Retina (tissue), 1 donor: ENCODE data around the gene CACNA1I.

Experiments used
- DNase-seq: peaks from one replicate; pipeline ENCODE4 v3.0.0-alpha.2; 2016

The CACNA1I gene

DNA sequence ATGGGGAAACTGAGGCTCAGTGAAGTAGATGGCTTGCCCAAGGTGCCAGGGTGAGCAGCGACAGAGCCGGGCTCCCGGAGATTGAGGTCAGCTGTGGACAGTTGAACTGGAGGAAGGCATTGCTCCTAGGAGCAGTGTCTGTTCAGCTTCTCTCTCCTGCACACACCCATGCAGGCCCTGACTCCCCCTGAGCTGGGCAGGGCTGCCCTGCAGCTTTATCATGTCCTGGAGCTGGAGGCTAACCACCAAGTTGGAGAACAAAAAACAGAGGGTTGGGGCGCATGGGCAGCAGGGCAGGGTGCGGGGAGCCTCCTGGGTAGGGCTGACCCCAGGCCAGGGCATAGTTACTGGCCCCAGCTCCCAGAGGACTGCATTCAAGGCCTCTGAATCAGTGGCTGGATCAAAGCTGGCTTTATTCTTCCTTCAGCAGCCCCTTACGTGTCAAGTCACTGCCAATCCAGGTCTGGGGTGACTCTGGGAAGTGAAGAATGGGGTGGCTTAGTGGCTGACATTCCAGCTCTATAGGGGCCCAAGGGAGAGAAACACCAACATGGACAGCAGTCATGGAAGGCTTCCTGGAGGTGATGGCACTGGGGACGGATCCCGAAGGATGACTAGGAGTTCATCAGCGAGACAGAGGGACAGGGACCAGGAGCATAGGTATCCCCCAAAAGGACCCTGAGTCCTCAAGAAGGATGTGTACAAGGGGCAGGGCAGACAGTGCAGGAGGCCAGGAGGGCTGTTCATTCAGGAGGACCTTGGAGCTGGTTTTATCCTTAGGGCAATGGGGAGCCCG is 83.8 kb downstream of the CACNA1I start:
- DNase-seq, result no peak

GRCh38 chr22:39655004-39655579 is 84.5 kb downstream of the CACNA1I start:
- DNase-seq, result no peak

DNA sequence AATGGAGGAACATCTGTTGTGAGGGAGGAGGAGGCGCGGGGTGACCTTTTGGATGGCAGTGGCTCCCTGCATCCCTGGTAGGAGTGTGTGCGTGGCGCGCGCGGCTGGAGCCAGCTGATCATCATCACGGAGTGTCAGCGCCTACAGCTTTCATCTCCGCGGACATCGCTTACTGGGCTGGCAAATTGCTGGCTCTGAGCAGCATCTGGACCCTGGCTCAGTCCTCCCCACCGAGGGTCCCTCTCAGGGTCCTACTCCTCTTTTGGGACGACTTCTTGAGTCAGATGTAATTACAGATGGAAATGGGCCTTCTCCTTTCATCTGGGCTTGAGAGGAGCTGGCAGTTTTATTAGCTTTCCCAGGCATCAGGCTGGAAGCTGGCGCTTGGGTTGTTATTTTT is 85.3 kb downstream of the CACNA1I start:
- DNase-seq, result peak; percentile 69

DNA sequence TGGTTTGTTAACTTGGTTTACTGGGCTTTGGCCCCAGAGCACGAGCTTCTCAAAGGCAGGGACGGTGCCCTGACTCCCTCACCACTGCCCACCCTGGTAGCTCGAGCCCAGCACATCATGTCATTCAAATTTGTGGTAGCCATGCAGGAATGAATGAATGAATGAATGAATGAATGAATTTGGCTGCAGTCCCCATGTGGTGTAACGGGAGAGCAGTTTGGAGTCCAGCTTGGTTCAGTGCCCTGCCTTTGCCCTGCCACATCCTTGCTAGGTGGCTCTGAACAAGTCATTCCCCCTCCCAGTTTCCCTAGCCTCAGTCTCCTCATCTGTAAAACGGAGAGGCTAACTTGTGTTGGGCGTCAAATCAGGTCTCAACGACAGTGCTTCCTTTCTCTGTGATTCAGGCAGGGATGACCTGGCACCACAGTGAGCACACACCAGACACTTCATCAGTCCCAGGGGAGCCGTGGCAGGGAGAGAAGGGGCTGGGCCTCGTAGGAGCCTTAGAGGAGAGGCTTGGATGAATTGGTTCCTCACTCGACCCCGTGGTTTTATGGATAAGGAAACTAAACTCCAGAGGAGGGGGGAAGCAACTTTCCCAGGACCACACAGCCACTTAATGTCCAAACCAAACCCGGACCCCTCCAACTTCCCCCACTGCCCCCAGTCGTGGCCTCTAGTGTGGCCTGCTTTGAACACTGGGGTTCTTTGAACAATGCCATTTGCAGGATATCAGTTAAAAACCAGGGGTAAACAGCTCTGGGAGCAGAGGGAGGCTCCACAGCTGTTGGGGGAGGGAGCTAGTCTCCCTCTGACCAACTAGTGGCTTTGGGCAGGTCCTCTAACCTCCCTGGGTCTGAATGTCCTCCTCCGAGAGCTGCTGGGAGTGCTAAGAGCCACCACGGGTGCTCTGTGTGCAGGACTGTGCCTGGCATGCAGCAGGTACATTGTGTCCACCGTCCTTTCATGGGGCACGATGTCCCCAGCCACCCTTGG is 86.2 kb downstream of the CACNA1I start:
- no peak for DNase-seq

- DNase-seq, result no peak
Measured at GRCh38 chr22:39658367-39658766, 87.8 kb downstream of the CACNA1I start.

DNA sequence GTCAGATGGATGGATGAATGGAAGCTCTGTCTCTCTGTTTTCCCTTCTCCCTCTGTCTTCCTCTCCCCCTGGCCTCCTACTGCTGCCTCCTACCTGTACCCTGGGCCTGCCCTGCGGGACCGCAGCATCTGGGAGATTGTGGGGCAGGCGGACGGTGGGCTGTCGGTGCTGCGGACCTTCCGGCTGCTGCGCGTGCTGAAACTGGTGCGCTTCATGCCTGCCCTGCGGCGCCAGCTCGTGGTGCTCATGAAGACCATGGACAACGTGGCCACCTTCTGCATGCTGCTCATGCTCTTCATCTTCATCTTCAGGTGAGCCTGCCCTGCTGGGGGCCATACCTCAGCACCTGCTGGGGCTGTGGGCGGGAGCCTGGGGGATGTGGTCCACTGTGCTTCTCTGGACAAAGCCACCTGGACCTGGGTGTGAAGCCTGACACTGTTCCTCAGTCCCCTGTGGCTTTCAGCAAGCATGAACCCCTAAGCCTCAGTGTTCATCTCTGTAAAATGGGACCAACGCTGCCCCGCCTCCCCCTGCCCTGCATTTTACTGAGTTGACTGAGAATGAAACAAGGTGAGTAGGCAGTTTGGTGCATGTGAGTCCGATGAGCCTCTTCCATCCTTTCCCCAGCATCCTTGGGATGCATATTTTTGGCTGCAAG is 88.4 kb downstream of the CACNA1I start:
- DNase-seq, result no peak

- DNase-seq, result no peak
Measured at GRCh38 chr22:39661501-39661841, 90.9 kb downstream of the CACNA1I start.

DNA sequence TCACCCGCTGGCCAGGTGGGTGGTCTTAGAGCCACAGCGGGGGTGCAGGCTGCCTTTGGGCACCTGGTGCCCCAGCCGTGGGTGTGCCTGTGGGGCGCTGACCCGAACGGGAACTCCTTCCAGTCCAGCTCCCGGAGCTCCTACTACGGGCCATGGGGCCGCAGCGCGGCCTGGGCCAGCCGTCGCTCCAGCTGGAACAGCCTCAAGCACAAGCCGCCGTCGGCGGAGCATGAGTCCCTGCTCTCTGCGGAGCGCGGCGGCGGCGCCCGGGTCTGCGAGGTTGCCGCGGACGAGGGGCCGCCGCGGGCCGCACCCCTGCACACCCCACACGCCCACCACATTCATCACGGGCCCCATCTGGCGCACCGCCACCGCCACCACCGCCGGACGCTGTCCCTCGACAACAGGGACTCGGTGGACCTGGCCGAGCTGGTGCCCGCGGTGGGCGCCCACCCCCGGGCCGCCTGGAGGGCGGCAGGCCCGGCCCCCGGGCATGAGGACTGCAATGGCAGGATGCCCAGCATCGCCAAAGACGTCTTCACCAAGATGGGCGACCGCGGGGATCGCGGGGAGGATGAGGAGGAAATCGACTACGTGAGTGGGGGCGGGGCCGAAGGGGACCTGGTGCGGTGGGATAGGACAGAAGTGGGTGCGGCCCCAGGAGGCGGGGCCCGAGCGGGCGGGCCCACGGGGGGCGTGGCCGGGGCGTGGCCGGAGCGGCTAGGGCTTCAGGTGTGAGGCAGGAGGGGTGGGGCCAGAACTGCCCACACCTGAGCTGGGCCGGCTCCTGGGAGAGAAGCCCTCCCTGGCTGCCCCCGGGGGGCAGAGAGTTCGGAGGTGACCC is 91.5 kb downstream of the CACNA1I start:
- DNase-seq, result peak; percentile 48

DNA sequence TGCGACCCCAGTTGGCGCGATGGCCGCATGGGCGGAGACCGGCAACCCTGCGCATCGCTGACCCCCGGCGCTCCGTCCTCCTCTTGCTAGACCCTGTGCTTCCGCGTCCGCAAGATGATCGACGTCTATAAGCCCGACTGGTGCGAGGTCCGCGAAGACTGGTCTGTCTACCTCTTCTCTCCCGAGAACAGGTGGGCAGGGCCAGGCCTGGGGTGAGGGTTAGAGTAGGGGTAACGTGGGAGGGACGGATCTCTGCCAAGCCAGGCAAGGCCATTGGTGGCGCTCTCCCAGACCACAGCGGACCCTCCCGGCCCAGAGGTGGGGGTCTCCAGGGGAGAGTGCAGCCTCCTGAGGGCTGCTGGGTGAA is 92.1 kb downstream of the CACNA1I start:
- DNase-seq, result no peak

DNA sequence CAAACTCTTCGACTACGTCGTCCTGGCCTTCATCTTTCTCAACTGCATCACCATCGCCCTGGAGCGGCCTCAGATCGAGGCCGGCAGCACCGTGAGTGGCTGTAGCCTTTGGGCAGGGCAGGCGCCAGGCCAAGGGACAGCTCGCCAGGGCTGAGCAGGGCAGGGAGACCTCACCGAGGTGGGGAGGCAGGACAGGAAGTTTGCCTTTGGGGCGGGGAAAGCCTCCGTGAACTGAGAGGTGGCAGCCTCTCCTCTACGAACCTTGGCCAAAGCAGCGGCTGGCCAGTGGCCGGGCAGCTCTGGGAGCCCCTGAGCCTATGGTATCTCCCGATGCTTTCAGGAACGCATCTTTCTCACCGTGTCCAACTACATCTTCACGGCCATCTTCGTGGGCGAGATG is 93.2 kb downstream of the CACNA1I start:
- no peak for DNase-seq

DNA sequence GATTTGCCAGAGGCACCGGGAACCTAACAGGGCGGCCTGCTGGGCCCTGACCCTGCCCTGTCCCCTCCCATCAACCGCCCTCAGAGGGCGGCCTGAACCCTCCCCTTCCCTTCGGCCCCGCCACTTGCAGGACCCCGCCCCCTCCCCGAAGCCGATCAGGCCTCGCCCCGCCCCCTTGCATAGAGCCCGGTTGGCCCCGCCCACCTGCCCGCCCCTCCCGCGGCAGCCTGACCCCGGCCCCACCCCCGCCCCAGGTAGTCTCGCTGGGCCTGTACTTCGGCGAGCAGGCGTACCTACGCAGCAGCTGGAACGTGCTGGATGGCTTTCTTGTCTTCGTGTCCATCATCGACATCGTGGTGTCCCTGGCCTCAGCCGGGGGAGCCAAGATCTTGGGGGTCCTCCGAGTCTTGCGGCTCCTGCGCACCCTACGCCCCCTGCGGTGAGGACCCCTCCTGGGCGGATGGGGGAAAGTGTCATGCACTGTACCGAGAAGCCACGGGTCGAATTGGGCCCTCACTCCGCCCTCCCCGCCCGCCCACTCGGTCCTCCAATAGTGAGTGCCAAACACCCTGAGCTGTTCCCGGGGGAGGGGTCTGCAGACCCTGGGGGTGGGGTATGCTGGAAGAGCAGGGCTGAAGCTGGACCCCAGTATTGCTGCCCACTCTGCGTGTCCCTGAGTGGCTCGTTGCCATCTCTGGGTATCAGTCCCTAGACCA is 94.1 kb downstream of the CACNA1I start:
- no peak for DNase-seq

DNA sequence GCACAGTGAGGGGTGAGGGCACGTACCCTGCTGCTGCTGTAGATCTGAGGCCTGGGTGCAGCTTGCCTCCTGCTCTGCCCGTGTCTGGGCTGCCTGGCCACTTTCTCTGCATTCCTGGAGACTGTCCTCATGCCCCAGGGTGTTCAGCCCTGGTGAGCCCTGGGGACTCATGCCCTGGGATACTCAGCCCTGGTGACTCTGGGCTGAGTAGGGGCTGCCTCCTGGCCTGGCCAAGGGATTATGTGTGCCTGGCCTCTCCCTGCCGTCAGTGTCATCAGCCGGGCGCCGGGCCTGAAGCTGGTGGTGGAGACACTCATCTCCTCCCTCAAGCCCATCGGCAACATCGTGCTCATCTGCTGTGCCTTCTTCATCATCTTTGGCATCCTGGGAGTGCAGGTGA is 94.7 kb downstream of the CACNA1I start:
- no peak for DNase-seq

GRCh38 chr22:39665661-39666431 is 95.3 kb downstream of the CACNA1I start:
- no peak for DNase-seq

DNA sequence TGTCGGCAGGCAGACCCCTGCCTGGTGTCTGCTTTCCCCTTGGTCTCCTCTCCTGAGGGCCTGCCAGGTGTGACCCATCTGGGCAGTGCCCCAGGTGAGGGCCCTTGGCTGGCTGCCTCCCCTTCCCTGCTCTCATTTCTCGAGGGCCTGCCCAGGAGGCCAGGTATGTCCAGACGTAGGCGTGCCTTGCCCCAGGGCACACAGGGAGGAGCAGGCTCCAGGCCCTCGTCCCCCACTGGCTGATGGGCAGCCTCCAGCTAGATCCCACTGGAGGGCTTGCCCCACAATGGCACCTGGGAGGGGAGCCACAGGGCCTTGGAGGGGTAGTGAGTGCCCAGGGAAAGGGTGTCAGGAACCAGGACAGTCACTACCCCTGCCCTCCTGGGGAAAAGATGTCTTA is 95.9 kb downstream of the CACNA1I start:
- DNase-seq, result no peak

- no peak for DNase-seq
Measured at GRCh38 chr22:39666926-39667325, 96.4 kb downstream of the CACNA1I start.

DNA sequence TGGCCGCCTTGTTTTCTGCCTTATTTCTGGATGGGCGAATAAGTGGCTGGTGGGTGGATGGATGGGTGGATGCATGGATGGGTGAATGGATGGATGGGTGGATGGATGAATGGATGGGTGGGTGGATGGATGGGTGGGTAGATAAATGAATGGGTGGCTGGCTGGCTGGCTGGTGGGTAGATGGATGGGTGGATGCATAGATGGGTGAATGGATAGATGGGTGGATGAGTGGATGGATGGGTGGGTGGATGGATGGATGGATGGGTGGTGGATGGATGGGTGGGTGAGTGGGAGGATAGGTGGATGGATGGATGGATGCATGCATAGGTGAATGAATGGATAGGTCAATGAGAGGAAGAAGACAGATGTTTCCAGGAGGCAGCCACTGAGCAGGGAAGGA is 98.9 kb downstream of the CACNA1I start:
- DNase-seq, result no peak

DNA sequence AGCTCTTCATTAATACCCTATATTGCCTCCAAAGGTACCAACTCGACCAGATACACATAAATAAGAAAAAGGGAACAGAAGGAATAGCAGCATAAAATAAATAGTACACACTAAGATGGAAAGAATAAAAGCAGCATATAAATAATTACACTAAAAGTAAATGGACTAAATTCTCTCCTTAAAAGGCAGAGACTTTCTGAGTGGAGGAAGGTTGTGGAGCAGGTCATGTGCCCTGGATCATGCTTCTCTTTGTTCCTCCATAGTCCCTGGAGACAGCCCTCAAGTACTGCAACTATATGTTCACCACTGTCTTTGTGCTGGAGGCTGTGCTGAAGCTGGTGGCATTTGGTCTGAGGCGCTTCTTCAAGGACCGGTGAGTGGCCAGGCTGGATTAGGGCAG is 101.4 kb downstream of the CACNA1I start:
- DNase-seq, result no peak

- DNase-seq, result no peak
Measured at GRCh38 chr22:39674536-39674935, 104.0 kb downstream of the CACNA1I start.

DNA sequence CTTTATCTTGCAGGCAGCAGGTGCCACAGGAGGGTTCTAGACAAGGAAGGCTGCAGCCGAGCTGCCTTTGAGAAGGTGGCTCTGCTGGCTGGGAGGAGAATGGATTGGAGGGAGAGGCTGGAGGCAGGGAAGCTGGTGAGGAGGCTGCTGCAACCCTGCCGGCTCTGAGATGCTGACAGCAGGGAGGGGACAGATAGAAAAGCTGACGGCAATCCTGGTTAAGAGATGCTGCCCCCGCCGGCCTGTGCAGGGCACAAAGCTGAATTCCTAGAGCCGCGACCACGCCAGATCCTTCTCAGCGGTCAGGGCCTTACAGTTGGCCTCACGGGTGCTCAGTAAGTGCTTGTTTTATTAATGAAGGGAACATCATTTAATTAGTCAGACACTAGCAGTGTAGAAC is 105.4 kb downstream of the CACNA1I start:
- no peak for DNase-seq

DNA sequence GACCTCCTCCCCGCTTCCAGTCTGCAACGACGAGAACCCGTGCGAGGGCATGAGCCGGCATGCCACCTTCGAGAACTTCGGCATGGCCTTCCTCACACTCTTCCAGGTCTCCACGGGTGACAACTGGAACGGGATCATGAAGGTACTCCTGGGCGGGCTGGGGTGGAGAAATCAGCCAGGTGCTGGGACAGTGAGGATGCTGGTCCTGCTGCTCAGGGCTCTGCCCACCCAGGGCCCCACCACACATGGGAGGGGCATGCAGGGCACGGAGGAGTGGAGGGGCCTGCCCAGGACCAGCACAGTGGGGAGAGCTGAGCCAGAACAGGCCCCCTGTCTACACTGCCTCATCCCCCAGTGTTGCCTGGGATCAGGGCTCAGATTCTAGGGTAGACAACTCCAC is 107.4 kb downstream of the CACNA1I start:
- DNase-seq, result no peak
